HG03558 (cell line): ENCODE data around the gene C1orf56.
A peak's percentile ranks its signal among the peaks of the same experiment; 100 is the strongest.
"Not testable (repeated sequence)": the region's sequence is repeated elsewhere in the genome, so short reads cannot be mapped to it uniquely, and the experiment has no call there.

Source experiments
- ATAC-seq: cut with Tn5 transposase; IDR thresholded peaks from one replicate; pipeline ENCODE4 v1.9.1; 2021; ENCODE audit warnings: moderate number of reproducible peaks; ENCODE audit not compliant: unreplicated experiment; ENCODE audit errors: extremely low read depth

C1orf56 gene

GRCh38 chr1:151060007-151060656, 12.6 kb downstream of the C1orf56 start, which contains the start of gene MLLT11:
Gene MLLT11 (plus strand): TSS chr1:151060397. CDS start chr1:151067225, 6,828 bp downstream.
- ATAC-seq = no peak

- no peak for ATAC-seq
These were observed 13.3 kb downstream of the C1orf56 start for GRCh38 chr1:151060657-151061421.

- ATAC-seq = no peak
These were observed 14.2 kb downstream of the C1orf56 start for GRCh38 chr1:151061704-151062103.

GRCh38 chr1:151062741-151063371, 15.3 kb downstream of the C1orf56 start:
- no peak for ATAC-seq

- ATAC-seq = no peak
These were observed 17.6 kb downstream of the C1orf56 start for GRCh38 chr1:151065089-151065645.

- no peak for ATAC-seq
These were observed 19.6 kb downstream of the C1orf56 start for GRCh38 chr1:151067185-151067584.

GRCh38 chr1:151069103-151069486, 21.5 kb downstream of the C1orf56 start:
- no peak for ATAC-seq

- peak; percentile 53 for ATAC-seq
These were observed 23.1 kb downstream of the C1orf56 start, which contains the start of gene GABPB2 for GRCh38 chr1:151070474-151071276. Gene GABPB2 (plus strand): TSS chr1:151070761. CDS start chr1:151088190, 17,429 bp downstream.

- ATAC-seq = no peak
These were observed 24.7 kb downstream of the C1orf56 start for GRCh38 chr1:151072224-151072623.

- no peak for ATAC-seq
These were observed 38.5 kb downstream of the C1orf56 start for GRCh38 chr1:151085953-151086559.

- ATAC-seq = not testable (repeated sequence)
These were observed 49.9 kb downstream of the C1orf56 start for GRCh38 chr1:151097426-151097825.

- ATAC-seq = no peak
These were observed 50.6 kb downstream of the C1orf56 start for GRCh38 chr1:151098126-151098525.
